Smooth muscle cell (in vitro differentiated cells): ENCODE data around the gene LAMP2. TPM values are rescaled to one million over a fixed set of nuclear protein-coding genes. Genes with fewer than 3 reads are reported as not detected.
A peak's percentile ranks its signal among the peaks of the same experiment; 100 is the strongest.

Experiments used
- DNase-seq: peaks from one replicate; lab custom pipeline; 2025; ENCODE audit not compliant: unreplicated experiment; lab: John Stamatoyannopoulos, UW
- H2AFZ ChIP-seq: fragments of 200-600 bp; sonication (generic); 2 replicates; pipeline ENCODE4 v1.6.0; 2016; ENCODE audit warnings: antibody characterized with exemption, low read depth, mild to moderate bottlenecking
- H3F3A ChIP-seq: fragments of 200-600 bp; sonication (generic); 2 replicates; pipeline ENCODE4 v1.6.0; 2017; ENCODE audit warnings: antibody characterized with exemption, low read depth
- H3K27ac ChIP-seq: fragments of 200-600 bp; sonication (generic); 2 replicates; pipeline ENCODE4 v1.5.1; 2016; ENCODE audit warnings: low read depth, mild to moderate bottlenecking
- H3K27me3 ChIP-seq: fragments of 200-600 bp; sonication (generic); 2 replicates; pipeline ENCODE4 v1.6.1; 2016; ENCODE audit warnings: low read depth, mild to moderate bottlenecking
- H3K36me3 ChIP-seq: fragments of 200-600 bp; sonication (generic); 2 replicates; pipeline ENCODE4 v1.5.1; 2016; ENCODE audit warnings: low read depth
- H3K4me1 ChIP-seq: fragments of 200-600 bp; sonication (generic); 2 replicates; pipeline ENCODE4 v1.5.1; 2016; ENCODE audit warnings: low read depth
- H3K4me2 ChIP-seq: fragments of 200-600 bp; sonication (generic); 2 replicates; pipeline ENCODE4 v1.6.0; 2016; ENCODE audit warnings: mild to moderate bottlenecking
- H3K4me3 ChIP-seq: fragments of 200-600 bp; sonication (generic); 2 replicates; pipeline ENCODE4 v1.5.1; 2016; ENCODE audit warnings: mild to moderate bottlenecking
- H3K79me2 ChIP-seq: fragments of 200-600 bp; sonication (generic); 2 replicates; pipeline ENCODE4 v1.6.0; 2016; ENCODE audit warnings: low read depth, mild to moderate bottlenecking
- H3K9ac ChIP-seq: fragments of 200-600 bp; sonication (generic); 2 replicates; pipeline ENCODE4 v1.6.0; 2016; ENCODE audit warnings: low read depth
- H3K9me3 ChIP-seq: fragments of 200-600 bp; sonication (generic); replicated peaks from 2 replicates; pipeline ENCODE4 v1.5.1; 2016; ENCODE audit warnings: low read depth
- H4K20me1 ChIP-seq: fragments of 200-600 bp; sonication (generic); 2 replicates; pipeline ENCODE4 v1.6.0; 2016; ENCODE audit warnings: low read depth
- WGBS: methylation state at CpG from one replicate; pipeline ENCODE4 v1.1.7; 2016; ENCODE audit warnings: low lambda C conversion rate; 5-methylcytosine and 5-hydroxymethylcytosine counted together
- polyA plus RNA-seq: library from polyadenylated mRNA; unstranded; fragments of >200 nt; fragmentation: Nextera tagmentation; extraction: Ambion mirVana; gene quantifications from 2 replicates; pipeline ENCODE4 v1.2.1, GENCODE V29; 2016
- total RNA-seq: library from RNA; depleted of rRNA; stranded (reverse); fragments of >200 nt; gene quantifications from 2 replicates; pipeline ENCODE4 v1.2.3, GENCODE V29; 2014
- TF ChIP-seq, protein P1 (sequence below): fragments of 200-600 bp; sonication (generic); IDR thresholded peaks from 2 replicates; pipeline ENCODE4 v1.5.1; 2017; ENCODE audit warnings: borderline replicate concordance, mild to moderate bottlenecking, antibody characterized with exemption; ENCODE audit not compliant: insufficient read depth, poor library complexity, severe bottlenecking

LAMP2 gene
- total and polyA plus RNA-seq, 2 experiments from 2014 or later: 134 to 163 TPM

DNA sequence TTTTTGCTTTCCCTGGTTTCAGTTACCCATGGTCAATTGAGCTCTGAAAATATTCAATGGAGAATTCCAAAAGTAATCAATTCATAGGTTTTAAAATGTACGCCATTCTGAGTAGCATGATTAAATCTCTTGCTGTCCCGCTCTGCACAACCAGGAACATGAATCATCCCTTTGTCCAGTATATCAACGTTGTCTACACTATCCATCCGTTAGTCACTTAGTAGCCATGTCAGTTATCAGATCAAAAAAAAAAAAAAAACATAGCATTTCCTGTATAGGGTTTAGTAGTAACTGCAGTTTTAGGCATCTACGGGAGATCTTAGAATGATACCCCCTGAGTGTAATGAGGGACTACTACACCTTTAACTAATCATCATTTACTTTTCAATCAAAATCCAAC, 15.1 kb downstream of the LAMP2 start:
- Histone ChIP-seq H3K27me3 (no peaks in the 10 kb centered on the region), H3K4me1 (no peaks in the 10 kb centered on the region), H3K9me3 (no peaks in the 10 kb centered on the region), H3K79me2 (peaks cover 11% of the 10 kb centered on the region), H2AFZ (no peak overlapping the region), H3K4me3 (no peak overlapping the region), H3K4me2 (no peak overlapping the region), H3K36me3 (no peaks in the 10 kb centered on the region), H3F3A (no peaks in the 10 kb centered on the region), H3K9ac (no peak overlapping the region), H4K20me1 (peaks cover 32% of the 10 kb centered on the region), H3K27ac (no peak overlapping the region)
- TF ChIP-seq, protein P1, sequence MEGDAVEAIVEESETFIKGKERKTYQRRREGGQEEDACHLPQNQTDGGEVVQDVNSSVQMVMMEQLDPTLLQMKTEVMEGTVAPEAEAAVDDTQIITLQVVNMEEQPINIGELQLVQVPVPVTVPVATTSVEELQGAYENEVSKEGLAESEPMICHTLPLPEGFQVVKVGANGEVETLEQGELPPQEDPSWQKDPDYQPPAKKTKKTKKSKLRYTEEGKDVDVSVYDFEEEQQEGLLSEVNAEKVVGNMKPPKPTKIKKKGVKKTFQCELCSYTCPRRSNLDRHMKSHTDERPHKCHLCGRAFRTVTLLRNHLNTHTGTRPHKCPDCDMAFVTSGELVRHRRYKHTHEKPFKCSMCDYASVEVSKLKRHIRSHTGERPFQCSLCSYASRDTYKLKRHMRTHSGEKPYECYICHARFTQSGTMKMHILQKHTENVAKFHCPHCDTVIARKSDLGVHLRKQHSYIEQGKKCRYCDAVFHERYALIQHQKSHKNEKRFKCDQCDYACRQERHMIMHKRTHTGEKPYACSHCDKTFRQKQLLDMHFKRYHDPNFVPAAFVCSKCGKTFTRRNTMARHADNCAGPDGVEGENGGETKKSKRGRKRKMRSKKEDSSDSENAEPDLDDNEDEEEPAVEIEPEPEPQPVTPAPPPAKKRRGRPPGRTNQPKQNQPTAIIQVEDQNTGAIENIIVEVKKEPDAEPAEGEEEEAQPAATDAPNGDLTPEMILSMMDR: no peak
- WGBS: 77% methylated on average over 5 of the region's 5 CpGs
- DNase-seq: no peak

DNA sequence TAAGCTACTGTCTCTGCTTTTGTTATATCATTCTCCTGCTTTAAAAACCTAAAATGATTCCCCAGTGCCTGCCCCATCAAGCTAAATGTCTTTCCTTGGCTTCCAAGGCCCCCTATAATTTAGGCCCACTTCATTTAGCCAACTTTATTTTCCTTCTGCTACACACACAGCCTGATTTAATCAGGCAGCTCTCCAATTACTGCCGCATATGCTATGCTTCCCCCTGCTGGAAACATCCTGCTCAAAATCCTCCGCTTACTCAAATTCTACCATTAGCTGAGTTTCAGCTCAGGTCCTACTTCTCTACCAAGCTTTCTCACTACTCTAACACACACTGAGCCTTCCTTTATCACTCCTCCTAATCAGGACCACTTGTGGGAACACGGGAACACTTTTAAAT, 17.0 kb downstream of the LAMP2 start:
- 63% methylated on average over 3 of the region's 3 CpGs for WGBS
- no peak for DNase-seq

DNA sequence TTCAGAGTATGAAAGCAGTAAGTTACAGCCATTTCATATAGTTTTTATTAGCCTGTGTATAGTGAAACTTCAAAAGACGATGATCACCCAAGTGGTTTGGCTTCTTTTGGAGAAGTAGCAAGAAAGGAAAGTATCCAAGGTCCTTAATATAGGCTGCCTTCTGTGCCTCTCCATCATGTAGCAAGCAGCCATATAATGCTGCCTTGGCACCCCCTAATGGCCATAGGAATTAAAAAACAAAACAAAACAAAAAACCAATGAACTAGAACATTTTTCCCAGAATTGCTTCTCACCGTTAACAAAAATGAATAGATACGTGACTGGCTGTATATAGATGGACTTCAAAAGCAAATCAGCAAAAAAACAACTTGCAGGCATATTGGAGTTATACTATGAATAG, 18.9 kb downstream of the LAMP2 start:
- WGBS: 74% methylated on average over 3 of the region's 3 CpGs

More for the DNA sequence above, 17.0 kb downstream of the LAMP2 start:
- Histone ChIP-seq H3K36me3 (no peaks in the 10 kb centered on the region), H3K27me3 (no peaks in the 10 kb centered on the region), H4K20me1 (peaks cover 13% of the 10 kb centered on the region), H3K9ac (no peak overlapping the region), H3K9me3 (no peaks in the 10 kb centered on the region), H3K4me1 (no peaks in the 10 kb centered on the region), H3K79me2 (peaks cover 6% of the 10 kb centered on the region), H3K4me3 (no peak overlapping the region), H3F3A (no peaks in the 10 kb centered on the region), H3K4me2 (no peak overlapping the region), H2AFZ (no peak overlapping the region), H3K27ac (no peak overlapping the region)
- TF ChIP-seq, protein P1: peak; percentile 22

DNA sequence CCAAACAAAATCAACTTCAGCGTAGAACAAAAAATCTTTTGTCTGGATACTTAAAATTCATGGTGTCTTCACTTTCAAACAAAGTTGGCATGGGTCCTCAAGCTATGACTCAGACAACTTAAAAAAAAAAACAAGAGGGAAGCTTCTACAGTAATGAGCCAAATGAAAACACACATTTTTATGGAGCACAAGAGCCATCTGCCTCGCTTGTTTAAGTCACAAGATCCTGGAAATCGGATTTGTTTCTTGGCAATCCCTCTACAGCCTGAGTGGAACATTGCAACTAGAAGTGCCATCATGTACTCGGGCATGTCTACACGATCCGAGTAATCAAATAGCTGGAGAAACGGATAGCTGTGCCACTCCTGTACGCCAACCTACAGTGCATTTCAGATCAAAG, 22.6 kb downstream of the LAMP2 start:
- Histone ChIP-seq H3K27me3 (no peaks in the 10 kb centered on the region), H4K20me1 (no peaks in the 10 kb centered on the region), H3K36me3 (no peaks in the 10 kb centered on the region), H3K4me2 (no peak overlapping the region), H3K4me3 (no peak overlapping the region), H3K4me1 (no peaks in the 10 kb centered on the region), H3K27ac (no peak overlapping the region), H3K9ac (no peak overlapping the region), H2AFZ (no peak overlapping the region), H3F3A (no peaks in the 10 kb centered on the region), H3K79me2 (no peaks in the 10 kb centered on the region), H3K9me3 (no peaks in the 10 kb centered on the region)
- WGBS: 70% methylated on average over 8 of the region's 8 CpGs
- TF ChIP-seq, protein P1: no peak
- DNase-seq: no peak

More for the DNA sequence above, 18.9 kb downstream of the LAMP2 start:
- Histone ChIP-seq H3K27me3 (no peaks in the 10 kb centered on the region), H3K27ac (no peak overlapping the region), H4K20me1 (peaks cover 3% of the 10 kb centered on the region), H3K4me2 (no peak overlapping the region), H2AFZ (no peak overlapping the region), H3K79me2 (no peaks in the 10 kb centered on the region), H3K4me3 (no peak overlapping the region), H3K4me1 (no peaks in the 10 kb centered on the region), H3K9me3 (no peaks in the 10 kb centered on the region), H3K9ac (no peak overlapping the region), H3F3A (no peaks in the 10 kb centered on the region), H3K36me3 (no peaks in the 10 kb centered on the region)
- no peak for DNase-seq
- TF ChIP-seq, protein P1: no peak
